VCaP (cell line): ENCODE measurements around the gene FBXO38.

ENCODE experiments used
- H3K27ac ChIP-seq: fragments of 450-650 bp; 2 replicates; pipeline ENCODE4 v1.5.1; 2017
- CTCF ChIP-seq: fragments of 450-650 bp; conservative IDR thresholded peaks from 2 replicates; pipeline ENCODE4 v1.5.1; 2017; ENCODE audit warnings: mild to moderate bottlenecking, moderate library complexity

Gene FBXO38

DNA sequence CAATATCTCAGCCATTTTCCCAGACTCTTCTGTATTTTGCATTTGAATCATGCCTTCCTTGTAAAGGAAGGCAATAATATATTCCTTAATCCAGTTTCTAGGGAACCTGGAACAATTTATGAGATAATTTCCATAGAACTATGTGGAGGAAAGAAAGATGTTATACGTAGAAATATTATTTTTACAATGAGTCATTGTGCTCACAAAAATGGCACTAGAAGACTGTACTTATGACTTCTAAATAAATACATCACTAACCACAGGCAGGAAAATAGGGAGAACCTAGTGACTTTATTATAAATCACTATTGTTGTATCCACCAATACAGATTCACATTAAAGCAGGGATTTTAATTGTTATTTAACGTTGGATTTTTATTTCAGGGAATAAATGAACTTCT lies 87.6 kb downstream of the FBXO38 start:
- H3K27ac ChIP-seq = no peak overlapping the region
- no peak for TF ChIP-seq CTCF

GRCh38 chr5:148474025-148474511 lies 90.3 kb downstream of the FBXO38 start:
- no peak overlapping the region for H3K27ac ChIP-seq
- TF ChIP-seq CTCF = no peak

DNA sequence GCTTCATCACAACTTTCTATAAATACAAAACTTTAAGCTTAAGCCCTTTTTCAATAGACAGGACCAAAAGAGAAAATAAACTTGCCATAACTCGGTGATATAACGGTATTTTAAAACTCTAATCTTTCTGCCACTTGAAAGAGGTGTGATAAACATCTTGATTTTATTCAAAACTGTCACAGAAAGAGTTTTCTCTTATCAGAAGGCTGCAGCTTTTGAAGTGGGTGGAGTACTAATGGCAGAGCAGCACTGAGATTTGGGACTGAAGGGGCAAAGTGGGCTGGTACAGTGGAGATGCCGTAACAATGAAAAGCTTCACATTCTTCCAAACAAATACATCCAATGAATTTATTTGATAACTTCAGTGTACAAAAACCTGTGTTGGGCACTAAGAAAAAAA lies 92.5 kb downstream of the FBXO38 start:
- no peak overlapping the region for H3K27ac ChIP-seq
- no peak for TF ChIP-seq CTCF

- no peak for TF ChIP-seq CTCF
- H3K27ac ChIP-seq = no peak overlapping the region
Observed at GRCh38 chr5:148477429-148477828, 93.7 kb downstream of the FBXO38 start.

GRCh38 chr5:148482196-148482595 lies 98.4 kb downstream of the FBXO38 start:
- no peak overlapping the region for H3K27ac ChIP-seq
- TF ChIP-seq CTCF = no peak

- no peak for TF ChIP-seq CTCF
- no peak overlapping the region for H3K27ac ChIP-seq
Observed at GRCh38 chr5:148482697-148483462, 99.1 kb downstream of the FBXO38 start.

DNA sequence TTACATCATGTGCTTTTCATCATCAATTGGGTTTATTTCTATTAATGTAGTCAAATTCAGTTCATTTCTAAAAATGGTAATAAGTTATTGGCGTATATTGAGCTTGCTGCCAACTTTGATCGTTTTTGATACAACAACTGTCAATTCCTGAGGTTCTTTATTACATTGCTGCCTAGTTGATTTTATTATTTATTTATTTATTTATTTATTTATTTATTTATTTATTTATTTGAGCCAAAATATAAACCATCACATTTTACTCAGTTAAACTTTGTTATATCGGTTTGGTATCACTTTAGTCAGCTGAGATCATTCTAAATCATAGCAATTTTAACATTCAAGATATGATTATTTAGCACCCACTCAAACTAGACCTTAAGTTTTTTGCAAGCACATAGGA lies 100.0 kb downstream of the FBXO38 start:
- TF ChIP-seq CTCF = no peak
- H3K27ac ChIP-seq = no peak overlapping the region
